ENCODE measurements around the gene CLHC1. TPM values are rescaled to one million over a fixed set of nuclear protein-coding genes. Genes with fewer than 3 reads are reported as not detected.

Gene CLHC1
- polyA plus RNA-seq, 3 donors, result 2.4 to 5.0 TPM; not detected in 1

- Histone ChIP-seq H3K4me1 (ENCODE audit: control insufficient read depth in 1 of 2, insufficient read depth in 2 of 2, low read length in 2 of 2) (peaks cover 48 to 49% of the 10 kb centered on the region in 2 donors), H4K20me1 (ENCODE audit: insufficient read depth, low read length) (no peaks in the 10 kb centered on the region), H2AFZ (ENCODE audit: insufficient read depth, low read depth, low read length, poor library complexity, severe bottlenecking) (no peak overlapping the region), H3K4me3 (replicated peaks in 1 of 3; ENCODE audit: low read depth in 2 of 3, low read length in 3 of 3) (peak overlapping the region in 1 of 3 experiments; percentile 54), H3K9me3 (replicated peaks in 1 of 2; ENCODE audit: control insufficient read depth in 1 of 2, insufficient read depth in 1 of 2, low read length in 2 of 2) (no peaks in the 10 kb centered on the region), H3K4me2 (replicated peaks; ENCODE audit: extremely low read depth, low read length, poor library complexity, severe bottlenecking) (peak overlapping the region; percentile 41), H3K9ac (ENCODE audit: insufficient read depth, low read length, poor library complexity, severe bottlenecking) (no peak overlapping the region), H3K36me3 (replicated peaks in 1 of 2; ENCODE audit: control insufficient read depth in 1 of 2, insufficient read depth in 2 of 2, low read length in 2 of 2) (no peaks in the 10 kb centered on the region), H3K27ac (ENCODE audit: low read depth in 1 of 2, low read length in 2 of 2) (peak overlapping the region in 1 of 2 donors; percentile 68), H3K79me2 (ENCODE audit: insufficient read depth, low read length) (no peaks in the 10 kb centered on the region), H3K27me3 (ENCODE audit: control insufficient read depth in 2 of 2, insufficient read depth in 2 of 2, low read length in 2 of 2) (no peaks in the 10 kb centered on the region)
- Mint-ChIP-seq H3K4me3 (no peak overlapping the region), H3K4me1 (peaks cover 48% of the 10 kb centered on the region), H3K36me3 (no peaks in the 10 kb centered on the region), H3K9me3 (peaks cover 0 to under 1% (median 0%) of the 10 kb centered on the region in 7 donors), H3K27me3 (ENCODE audit: low read depth in 3 of 3) (peaks cover 0 to 4% (median 1%) of the 10 kb centered on the region in 3 donors), H3K27ac (peak overlapping the region in 6 of 7 donors; percentile 83 to 95 (median 90))
- DNase-seq, result no peak
- intact Hi-C loops (cut with micrococcal nuclease), result no loop called here
- WGBS (ENCODE audit: insufficient coverage), result 68% methylated on average over 4 of the region's 4 CpGs
- TF ChIP-seq CTCF (IDR thresholded peaks at IDR 0.05), result no peak
Measured at GRCh38 chr2:55136138-55136541, 96.0 kb downstream of the CLHC1 start.

GRCh38 chr2:55135491-55135890, 96.6 kb downstream of the CLHC1 start:
- no peak overlapping the region for H3K4me3 Mint-ChIP-seq
- H3K27me3 Mint-ChIP-seq (ENCODE audit: low read depth in 3 of 3), result peaks cover 0 to 4% (median 1%) of the 10 kb centered on the region in 3 donors
- H3K4me1 Mint-ChIP-seq, result peaks cover 48% of the 10 kb centered on the region
- Histone ChIP-seq H3K4me1 (ENCODE audit: control insufficient read depth in 1 of 2, insufficient read depth in 2 of 2, low read length in 2 of 2) (peaks cover 48 to 49% of the 10 kb centered on the region in 2 donors), H3K27ac (ENCODE audit: low read depth in 1 of 2, low read length in 2 of 2) (no peak overlapping the region), H3K79me2 (ENCODE audit: insufficient read depth, low read length) (no peaks in the 10 kb centered on the region), H3K9me3 (replicated peaks in 1 of 2; ENCODE audit: control insufficient read depth in 1 of 2, insufficient read depth in 1 of 2, low read length in 2 of 2) (no peaks in the 10 kb centered on the region), H3K4me3 (replicated peaks in 1 of 3; ENCODE audit: low read depth in 2 of 3, low read length in 3 of 3) (no peak overlapping the region), H3K9ac (ENCODE audit: insufficient read depth, low read length, poor library complexity, severe bottlenecking) (no peak overlapping the region), H4K20me1 (ENCODE audit: insufficient read depth, low read length) (no peaks in the 10 kb centered on the region), H3K27me3 (ENCODE audit: control insufficient read depth in 2 of 2, insufficient read depth in 2 of 2, low read length in 2 of 2) (no peaks in the 10 kb centered on the region), H2AFZ (ENCODE audit: insufficient read depth, low read depth, low read length, poor library complexity, severe bottlenecking) (no peak overlapping the region), H3K4me2 (replicated peaks; ENCODE audit: extremely low read depth, low read length, poor library complexity, severe bottlenecking) (no peak overlapping the region), H3K36me3 (replicated peaks in 1 of 2; ENCODE audit: control insufficient read depth in 1 of 2, insufficient read depth in 2 of 2, low read length in 2 of 2) (no peaks in the 10 kb centered on the region)
- H3K9me3 Mint-ChIP-seq, result peaks cover 0 to 2% (median 0%) of the 10 kb centered on the region in 7 donors
- WGBS (ENCODE audit: insufficient coverage), result no CpG with 5 or more reads among the region's 2 CpGs
- intact Hi-C loops (cut with micrococcal nuclease), result no loop called here
- no peaks in the 10 kb centered on the region for H3K36me3 Mint-ChIP-seq
- DNase-seq, result no peak
- no peak for TF ChIP-seq CTCF (IDR thresholded peaks at IDR 0.05)
- peak overlapping the region in 2 of 7 donors; percentile 10 to 35 for H3K27ac Mint-ChIP-seq
